Measurements from ENCODE around the gene CHST13. TPM values are rescaled to one million over a fixed set of nuclear protein-coding genes. Genes with fewer than 3 reads are reported as not detected.
A peak's percentile ranks its signal among the peaks of the same experiment; 100 is the strongest.
"Not testable (repeated sequence)": the region's sequence is repeated elsewhere in the genome, so short reads cannot be mapped to it uniquely, and the experiment has no call there.

CHST13 gene
- total and polyA plus RNA-seq, 7 donors = 0.07 to 0.20 TPM; not detected in 5

DNA sequence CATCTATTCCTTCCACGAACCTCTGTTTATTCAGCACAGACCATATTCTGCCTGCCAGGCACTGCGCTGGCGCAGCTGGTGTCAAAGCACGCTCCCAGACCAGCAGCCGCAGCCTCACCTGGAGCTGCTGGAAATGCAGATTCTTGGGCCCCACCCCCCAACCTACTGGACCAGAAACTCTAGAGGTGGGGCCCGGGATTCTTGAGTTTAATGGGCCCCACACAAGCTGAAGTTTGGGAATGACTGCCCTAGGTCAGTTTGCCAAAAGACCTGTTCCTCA is 7.0 kb downstream of the CHST13 start:
- no peak for ATAC-seq
- Histone ChIP-seq H3K4me3 (no peak overlapping the region), H3K9me3 (no peaks in the 10 kb centered on the region), H3K36me3 (ENCODE audit: insufficient read depth in 1 of 2, low read depth in 1 of 2) (no peaks in the 10 kb centered on the region), H3K27me3 (ENCODE audit: insufficient read depth in 3 of 3, low read length in 2 of 3) (no peaks in the 10 kb centered on the region), H3K27ac (no peak overlapping the region), H3K4me1 (no peaks in the 10 kb centered on the region)
- WGBS, 3 donors = 84 to 91% (median 88%) methylated on average over 6 of the region's 6 CpGs
- peak in 1 of 2 donors; percentile 32 for DNase-seq
- TF ChIP-seq, protein P1, sequence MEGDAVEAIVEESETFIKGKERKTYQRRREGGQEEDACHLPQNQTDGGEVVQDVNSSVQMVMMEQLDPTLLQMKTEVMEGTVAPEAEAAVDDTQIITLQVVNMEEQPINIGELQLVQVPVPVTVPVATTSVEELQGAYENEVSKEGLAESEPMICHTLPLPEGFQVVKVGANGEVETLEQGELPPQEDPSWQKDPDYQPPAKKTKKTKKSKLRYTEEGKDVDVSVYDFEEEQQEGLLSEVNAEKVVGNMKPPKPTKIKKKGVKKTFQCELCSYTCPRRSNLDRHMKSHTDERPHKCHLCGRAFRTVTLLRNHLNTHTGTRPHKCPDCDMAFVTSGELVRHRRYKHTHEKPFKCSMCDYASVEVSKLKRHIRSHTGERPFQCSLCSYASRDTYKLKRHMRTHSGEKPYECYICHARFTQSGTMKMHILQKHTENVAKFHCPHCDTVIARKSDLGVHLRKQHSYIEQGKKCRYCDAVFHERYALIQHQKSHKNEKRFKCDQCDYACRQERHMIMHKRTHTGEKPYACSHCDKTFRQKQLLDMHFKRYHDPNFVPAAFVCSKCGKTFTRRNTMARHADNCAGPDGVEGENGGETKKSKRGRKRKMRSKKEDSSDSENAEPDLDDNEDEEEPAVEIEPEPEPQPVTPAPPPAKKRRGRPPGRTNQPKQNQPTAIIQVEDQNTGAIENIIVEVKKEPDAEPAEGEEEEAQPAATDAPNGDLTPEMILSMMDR (IDR thresholded peaks at IDR 0.05) = no peak
- intact Hi-C loops (cut with DNase I) = no loop called here

DNA sequence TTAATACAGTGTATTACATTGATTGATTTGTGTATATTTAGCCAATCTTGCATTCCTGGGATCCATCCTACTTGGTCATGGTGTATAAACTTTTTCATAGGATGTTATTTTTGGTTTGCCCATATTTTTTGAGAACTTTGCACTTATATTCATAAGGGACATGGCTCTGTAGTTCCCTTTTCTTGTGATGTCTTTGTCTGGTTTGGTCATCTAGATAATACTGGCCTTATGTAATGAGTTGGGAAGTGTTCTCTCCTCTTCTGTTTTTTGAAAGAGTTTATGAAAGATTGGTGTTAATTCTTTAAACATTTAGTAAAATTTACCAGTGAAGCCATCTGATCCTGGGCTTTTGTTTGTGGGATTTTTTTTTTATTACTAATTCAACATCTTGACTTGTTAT is 9.6 kb downstream of the CHST13 start:
- DNase-seq (no peak), ATAC-seq (no peak)
- Histone ChIP-seq H3K9me3 (no peaks in the 10 kb centered on the region), H3K27me3 (ENCODE audit: insufficient read depth in 3 of 3, low read length in 2 of 3) (peaks cover 0 to 3% (median 0%) of the 10 kb centered on the region in 3 donors), H3K4me3 (no peak overlapping the region), H3K4me1 (peaks cover 4% of the 10 kb centered on the region), H3K27ac (no peak overlapping the region), H3K36me3 (ENCODE audit: insufficient read depth in 1 of 2, low read depth in 1 of 2) (no peaks in the 10 kb centered on the region)
- intact Hi-C loops (cut with DNase I) = no loop called here
- TF ChIP-seq, protein P1 (IDR thresholded peaks at IDR 0.05) = no peak

DNA sequence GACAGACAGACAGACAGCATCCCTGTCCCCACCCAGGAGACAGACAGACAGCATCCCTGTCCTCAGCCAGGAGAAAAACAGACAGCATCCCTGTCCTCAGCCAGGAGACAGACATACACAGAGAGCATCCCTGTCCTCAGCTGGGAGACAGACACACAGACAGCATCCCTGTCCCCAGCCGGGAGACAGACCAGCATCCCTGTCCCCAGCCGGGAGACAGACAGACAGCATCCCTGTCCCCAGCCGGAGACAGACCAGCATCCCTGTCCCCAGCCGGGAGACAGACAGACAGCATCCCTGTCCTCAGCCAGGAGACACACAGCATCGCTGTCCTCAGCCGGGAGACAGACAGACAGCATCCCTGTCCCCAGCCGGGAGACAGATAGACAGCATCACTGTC is 10.8 kb downstream of the CHST13 start:
- H3K4me3 ChIP-seq; H3K27ac ChIP-seq; ATAC-seq; H3K36me3 ChIP-seq (ENCODE audit: insufficient read depth in 1 of 2, low read depth in 1 of 2); intact Hi-C loops (cut with DNase I); H3K4me1 ChIP-seq; H3K9me3 ChIP-seq; H3K27me3 ChIP-seq (ENCODE audit: insufficient read depth in 3 of 3, low read length in 2 of 3): not testable (repeated sequence)
- 78 to 85% (median 79%) methylated on average over 7 of the region's 7 CpGs for WGBS, 3 donors
- DNase-seq = peak in 1 of 2 donors; percentile 10

DNA sequence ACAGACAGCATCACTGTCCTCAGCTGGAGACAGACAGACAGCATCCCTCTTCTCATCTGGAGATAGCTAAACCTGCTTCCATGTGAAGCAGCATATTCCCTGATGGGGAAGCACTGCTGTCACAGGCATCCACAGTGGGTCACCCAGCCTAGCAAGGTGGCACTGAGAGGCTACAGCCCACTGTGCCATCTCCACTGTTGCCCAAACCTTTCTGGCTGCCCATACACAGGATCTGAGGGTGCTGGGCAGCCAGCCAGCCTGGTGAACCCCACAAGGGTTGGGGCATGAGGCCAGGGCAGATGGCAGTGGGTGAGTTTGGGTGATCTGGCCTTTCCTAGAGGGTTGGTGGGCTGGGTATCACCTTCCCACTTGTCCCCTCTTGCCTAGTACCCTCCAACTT is 11.7 kb downstream of the CHST13 start:
- TF ChIP-seq, protein P1 (IDR thresholded peaks at IDR 0.05) = no peak
- H3K27me3 ChIP-seq (ENCODE audit: insufficient read depth in 3 of 3, low read length in 2 of 3) = peaks cover 0 to 3% (median 0%) of the 10 kb centered on the region in 3 donors
- no peak overlapping the region for H3K27ac ChIP-seq
- intact Hi-C loops (cut with DNase I) = no loop called here
- no peak overlapping the region for H3K4me3 ChIP-seq
- H3K36me3 ChIP-seq (ENCODE audit: insufficient read depth in 1 of 2, low read depth in 1 of 2) = no peaks in the 10 kb centered on the region
- no peak for ATAC-seq
- peak in 1 of 2 donors; percentile 31 for DNase-seq
- peaks cover 8% of the 10 kb centered on the region for H3K4me1 ChIP-seq
- H3K9me3 ChIP-seq = no peaks in the 10 kb centered on the region

DNA sequence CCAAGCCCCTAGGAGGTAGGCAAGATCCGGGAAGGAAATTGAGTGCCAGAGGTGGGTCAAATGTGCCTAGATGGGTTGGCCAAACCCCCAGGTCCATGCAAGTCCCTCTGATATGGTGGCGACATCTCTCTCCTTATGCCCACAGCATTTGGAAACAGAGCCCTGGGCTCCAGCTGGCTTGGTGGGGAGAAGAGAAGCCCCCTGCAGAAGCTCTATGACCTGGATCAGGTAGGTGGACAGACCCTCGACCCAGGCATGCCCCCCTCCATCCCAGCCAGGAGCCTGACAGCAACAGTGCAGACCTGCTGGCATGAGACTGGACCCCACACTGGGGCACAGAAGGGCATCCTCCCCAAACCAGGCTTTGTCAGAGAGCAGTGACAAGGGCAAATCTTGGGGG is 12.2 kb downstream of the CHST13 start:
- H3K4me3 ChIP-seq = no peak overlapping the region
- peak in 1 of 2 donors; percentile 26 for DNase-seq
- H3K27ac ChIP-seq = no peak overlapping the region
- peaks cover 0 to 3% (median 2%) of the 10 kb centered on the region in 3 donors for H3K27me3 ChIP-seq (ENCODE audit: insufficient read depth in 3 of 3, low read length in 2 of 3)
- ATAC-seq = no peak
- WGBS, 3 donors = 69 to 77% (median 76%) methylated on average over 3 of the region's 3 CpGs
- peaks cover 11% of the 10 kb centered on the region for H3K4me1 ChIP-seq
- no peaks in the 10 kb centered on the region for H3K36me3 ChIP-seq (ENCODE audit: insufficient read depth in 1 of 2, low read depth in 1 of 2)
- TF ChIP-seq, protein P1 (IDR thresholded peaks at IDR 0.05) = no peak
- intact Hi-C loops (cut with DNase I) = no loop called here
- no peaks in the 10 kb centered on the region for H3K9me3 ChIP-seq

All from psoas muscle (tissue), 8 donors.